ENCODE measurements around the gene TNFRSF19. TPM values are rescaled to one million over a fixed set of nuclear protein-coding genes. Genes with fewer than 3 reads are reported as not detected.

The TNFRSF19 gene
- total RNA-seq, 3 donors from 2014 or later (not counting 1 experiment from before 2014, with no cell fraction given), result 0.07 to 0.60 (median 0.36) TPM

DNA sequence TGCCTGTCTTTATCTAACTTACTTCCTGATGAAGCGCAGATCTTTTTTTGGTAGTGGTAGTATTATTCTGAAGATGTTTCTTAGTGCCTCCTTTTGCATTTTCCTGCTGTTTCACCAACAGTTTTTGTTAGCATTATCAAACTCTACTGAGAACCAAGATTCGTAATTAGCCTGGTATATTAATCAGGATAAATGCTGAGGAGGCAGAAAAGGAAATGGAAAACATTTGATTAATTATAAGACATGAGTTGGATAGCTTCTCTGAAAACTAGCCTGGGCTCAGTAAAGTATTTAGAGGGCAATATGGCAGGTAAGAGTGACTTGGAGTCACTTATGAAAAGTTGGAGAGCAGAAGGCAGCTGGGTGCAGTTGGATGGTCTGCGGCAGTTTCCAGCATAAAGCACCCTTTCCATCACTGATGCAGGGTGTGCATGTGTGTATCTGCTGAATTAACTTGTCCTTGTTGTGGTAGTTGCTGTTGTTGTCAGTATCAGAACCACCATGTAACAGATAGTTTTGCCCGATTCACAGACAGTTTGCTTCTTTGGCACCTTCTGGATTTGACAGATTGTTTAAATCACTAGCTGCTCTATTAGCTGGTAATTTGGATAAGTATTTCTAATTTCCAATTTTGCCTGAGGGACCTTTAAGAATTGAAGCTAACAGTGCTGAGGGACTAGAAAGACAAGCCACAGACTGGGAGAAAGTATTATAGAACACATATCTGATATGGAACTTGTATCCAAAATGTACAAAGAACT, 6.9 kb upstream of the TNFRSF19 start:
- intact Hi-C loops (cut with micrococcal nuclease), result no loop called here
- no peaks in the 10 kb centered on the region for H3K36me3 ChIP-seq (ENCODE audit: control insufficient read depth, insufficient read depth, low read length)
- H3K27me3 Mint-ChIP-seq (ENCODE audit: low read depth in 2 of 2), result peaks cover 20 to 22% of the 10 kb centered on the region in 2 donors
- TF ChIP-seq, protein P1, sequence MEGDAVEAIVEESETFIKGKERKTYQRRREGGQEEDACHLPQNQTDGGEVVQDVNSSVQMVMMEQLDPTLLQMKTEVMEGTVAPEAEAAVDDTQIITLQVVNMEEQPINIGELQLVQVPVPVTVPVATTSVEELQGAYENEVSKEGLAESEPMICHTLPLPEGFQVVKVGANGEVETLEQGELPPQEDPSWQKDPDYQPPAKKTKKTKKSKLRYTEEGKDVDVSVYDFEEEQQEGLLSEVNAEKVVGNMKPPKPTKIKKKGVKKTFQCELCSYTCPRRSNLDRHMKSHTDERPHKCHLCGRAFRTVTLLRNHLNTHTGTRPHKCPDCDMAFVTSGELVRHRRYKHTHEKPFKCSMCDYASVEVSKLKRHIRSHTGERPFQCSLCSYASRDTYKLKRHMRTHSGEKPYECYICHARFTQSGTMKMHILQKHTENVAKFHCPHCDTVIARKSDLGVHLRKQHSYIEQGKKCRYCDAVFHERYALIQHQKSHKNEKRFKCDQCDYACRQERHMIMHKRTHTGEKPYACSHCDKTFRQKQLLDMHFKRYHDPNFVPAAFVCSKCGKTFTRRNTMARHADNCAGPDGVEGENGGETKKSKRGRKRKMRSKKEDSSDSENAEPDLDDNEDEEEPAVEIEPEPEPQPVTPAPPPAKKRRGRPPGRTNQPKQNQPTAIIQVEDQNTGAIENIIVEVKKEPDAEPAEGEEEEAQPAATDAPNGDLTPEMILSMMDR (IDR thresholded peaks at IDR 0.05), result no peak
- H3K9me3 ChIP-seq (ENCODE audit: control insufficient read depth, insufficient read depth, low read length), result no peaks in the 10 kb centered on the region
- H3K27me3 ChIP-seq (ENCODE audit: control insufficient read depth, insufficient read depth, low read length), result peaks cover 4% of the 10 kb centered on the region
- no peak overlapping the region for H3K4me3 Mint-ChIP-seq
- no peaks in the 10 kb centered on the region for H3K9me3 Mint-ChIP-seq
- H3K4me1 ChIP-seq (ENCODE audit: control insufficient read depth, insufficient read depth, low read length), result no peaks in the 10 kb centered on the region
- no peaks in the 10 kb centered on the region for H3K36me3 Mint-ChIP-seq
- H3K4me3 ChIP-seq (ENCODE audit: low read length), result no peak overlapping the region
- no peak overlapping the region for H3K27ac ChIP-seq (ENCODE audit: low read length)
- WGBS (ENCODE audit: insufficient coverage), result 98% methylated on average over 4 of the region's 4 CpGs
- no peak overlapping the region for H3K27ac Mint-ChIP-seq
- ATAC-seq (no peak), DNase-seq (no peak)
- H3K4me1 Mint-ChIP-seq, result no peaks in the 10 kb centered on the region

DNA sequence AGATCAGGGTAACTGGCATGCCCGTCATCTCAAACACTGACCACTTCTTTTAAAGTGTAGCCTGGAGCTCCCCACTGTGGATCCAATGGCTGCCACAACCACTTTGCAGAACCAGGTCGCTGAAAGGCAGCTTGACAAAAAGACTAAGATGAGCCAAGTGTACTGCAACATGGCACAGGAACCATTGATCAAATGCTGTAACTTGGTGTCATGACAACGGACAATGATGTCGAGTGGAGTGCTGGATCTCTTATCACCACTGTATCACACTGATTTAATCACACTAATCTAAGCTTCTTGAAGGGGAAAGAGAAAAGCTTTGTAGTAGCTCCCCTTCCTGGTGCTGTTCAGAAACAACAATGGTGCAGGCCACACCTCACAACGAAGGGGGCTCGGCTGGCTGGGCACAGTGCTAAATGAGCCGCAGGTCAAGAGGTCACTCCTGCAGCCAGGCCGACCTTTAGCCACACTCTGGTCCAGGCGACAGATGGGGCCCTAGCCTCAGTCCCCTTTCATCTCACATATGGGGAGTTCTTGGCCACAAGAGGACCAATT, 2.2 kb upstream of the TNFRSF19 start:
- H3K36me3 Mint-ChIP-seq, result no peaks in the 10 kb centered on the region
- no peaks in the 10 kb centered on the region for H3K9me3 ChIP-seq (ENCODE audit: control insufficient read depth, insufficient read depth, low read length)
- H3K4me1 ChIP-seq (ENCODE audit: control insufficient read depth, insufficient read depth, low read length), result no peaks in the 10 kb centered on the region
- 88% methylated on average over 9 of the region's 9 CpGs for WGBS (ENCODE audit: insufficient coverage)
- no peaks in the 10 kb centered on the region for H3K4me1 Mint-ChIP-seq
- ATAC-seq (no peak), DNase-seq (no peak)
- peaks cover 25 to 56% of the 10 kb centered on the region in 2 donors for H3K27me3 Mint-ChIP-seq (ENCODE audit: low read depth in 2 of 2)
- H3K9me3 Mint-ChIP-seq, result no peaks in the 10 kb centered on the region
- no peak overlapping the region for H3K4me3 ChIP-seq (ENCODE audit: low read length)
- TF ChIP-seq, protein P1 (IDR thresholded peaks at IDR 0.05), result no peak
- intact Hi-C loops (cut with micrococcal nuclease), result no loop called here
- H3K4me3 Mint-ChIP-seq, result no peak overlapping the region
- no peak overlapping the region for H3K27ac ChIP-seq (ENCODE audit: low read length)
- no peaks in the 10 kb centered on the region for H3K36me3 ChIP-seq (ENCODE audit: control insufficient read depth, insufficient read depth, low read length)
- H3K27me3 ChIP-seq (ENCODE audit: control insufficient read depth, insufficient read depth, low read length), result peaks cover 8% of the 10 kb centered on the region
- no peak overlapping the region for H3K27ac Mint-ChIP-seq

DNA sequence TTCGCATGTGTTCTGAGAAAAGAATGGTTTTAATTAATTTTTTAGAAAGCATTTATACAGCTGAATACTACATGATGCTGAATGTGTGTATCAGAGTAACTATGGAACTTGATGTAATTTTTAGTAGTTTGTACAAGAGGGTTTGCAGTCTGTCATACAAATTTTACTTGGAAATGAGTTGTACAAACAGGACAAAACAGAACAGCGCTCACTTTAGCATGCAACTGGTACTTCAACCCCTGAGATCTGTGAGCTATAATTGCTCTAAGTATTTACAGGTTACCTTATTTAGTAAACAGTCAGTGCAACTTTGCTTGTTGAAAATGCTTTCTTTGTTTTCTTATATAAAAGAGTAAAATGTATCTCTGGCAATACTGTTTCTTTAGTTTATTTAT, 706 bp downstream of the TNFRSF19 start:
- no peak overlapping the region for H3K4me3 Mint-ChIP-seq

More for the DNA sequence above, 706 bp downstream of the TNFRSF19 start:
- 93% methylated on average over 2 of the region's 2 CpGs for WGBS (ENCODE audit: insufficient coverage)
- Mint-ChIP-seq H3K36me3 (no peaks in the 10 kb centered on the region), H3K27ac (no peak overlapping the region), H3K4me1 (no peaks in the 10 kb centered on the region), H3K9me3 (no peaks in the 10 kb centered on the region), H3K27me3 (ENCODE audit: low read depth in 2 of 2) (peaks cover 20 to 56% of the 10 kb centered on the region in 2 donors)
- Histone ChIP-seq H3K9me3 (ENCODE audit: control insufficient read depth, insufficient read depth, low read length) (no peaks in the 10 kb centered on the region), H3K4me1 (ENCODE audit: control insufficient read depth, insufficient read depth, low read length) (no peaks in the 10 kb centered on the region), H3K4me3 (ENCODE audit: low read length) (no peak overlapping the region), H3K36me3 (ENCODE audit: control insufficient read depth, insufficient read depth, low read length) (no peaks in the 10 kb centered on the region), H3K27ac (ENCODE audit: low read length) (no peak overlapping the region), H3K27me3 (ENCODE audit: control insufficient read depth, insufficient read depth, low read length) (peaks cover 10% of the 10 kb centered on the region)
- DNase-seq (no peak), ATAC-seq (no peak)
- intact Hi-C loops (cut with micrococcal nuclease), result no loop called here
- TF ChIP-seq, protein P1 (IDR thresholded peaks at IDR 0.05), result no peak
